GM19452 (cell line): Measurements from ENCODE around the gene MAP3K2.
A peak's percentile ranks its signal among the peaks of the same experiment; 100 is the strongest.
"Not testable (repeated sequence)": the region's sequence is repeated elsewhere in the genome, so short reads cannot be mapped to it uniquely, and the experiment has no call there.

Source experiments
- ATAC-seq: cut with Tn5 transposase; IDR thresholded peaks from one replicate; pipeline ENCODE4 v1.9.1; 2021; ENCODE audit not compliant: unreplicated experiment

Gene MAP3K2

GRCh38 chr2:127353873-127354676, 33.7 kb downstream of the MAP3K2 start:
- ATAC-seq = not testable (repeated sequence)

GRCh38 chr2:127353223-127353622, 34.6 kb downstream of the MAP3K2 start:
- ATAC-seq = not testable (repeated sequence)

GRCh38 chr2:127351603-127352002, 36.2 kb downstream of the MAP3K2 start:
- no peak for ATAC-seq

- ATAC-seq = no peak
Measured at GRCh38 chr2:127348426-127349000, 39.3 kb downstream of the MAP3K2 start.

- ATAC-seq = no peak
Measured at GRCh38 chr2:127347734-127348392, 39.9 kb downstream of the MAP3K2 start.

GRCh38 chr2:127347015-127347414, 40.8 kb downstream of the MAP3K2 start:
- no peak for ATAC-seq

- no peak for ATAC-seq
Measured at GRCh38 chr2:127343277-127343676, 44.5 kb downstream of the MAP3K2 start.

- no peak for ATAC-seq
Measured at GRCh38 chr2:127342101-127342500, 45.7 kb downstream of the MAP3K2 start.

- ATAC-seq = no peak
Measured at GRCh38 chr2:127332335-127332734, 55.4 kb downstream of the MAP3K2 start.

GRCh38 chr2:127330753-127331152, 57.0 kb downstream of the MAP3K2 start:
- peak; percentile 51 for ATAC-seq

- ATAC-seq = no peak
Measured at GRCh38 chr2:127326289-127326945, 61.4 kb downstream of the MAP3K2 start.

- no peak for ATAC-seq
Measured at GRCh38 chr2:127324635-127325034, 63.1 kb downstream of the MAP3K2 start.

- ATAC-seq = no peak
Measured at GRCh38 chr2:127321303-127321702, 66.5 kb downstream of the MAP3K2 start.

GRCh38 chr2:127320586-127321275, 67.0 kb downstream of the MAP3K2 start:
- no peak for ATAC-seq

GRCh38 chr2:127320067-127320466, 67.7 kb downstream of the MAP3K2 start:
- ATAC-seq = no peak

GRCh38 chr2:127314193-127314988, 73.4 kb downstream of the MAP3K2 start:
- ATAC-seq = no peak

GRCh38 chr2:127313406-127313805, 74.4 kb downstream of the MAP3K2 start:
- peak; percentile 96 for ATAC-seq

GRCh38 chr2:127310980-127311379, 76.8 kb downstream of the MAP3K2 start:
- ATAC-seq = no peak

- no peak for ATAC-seq
Measured at GRCh38 chr2:127309468-127309867, 78.3 kb downstream of the MAP3K2 start.

GRCh38 chr2:127308586-127309138, 79.1 kb downstream of the MAP3K2 start:
- ATAC-seq = no peak
